ENCODE results near the gene KLK8.
"Not testable (repeated sequence)": the region's sequence is repeated elsewhere in the genome, so short reads cannot be mapped to it uniquely, and the experiment has no call there.

KLK8 gene

DNA sequence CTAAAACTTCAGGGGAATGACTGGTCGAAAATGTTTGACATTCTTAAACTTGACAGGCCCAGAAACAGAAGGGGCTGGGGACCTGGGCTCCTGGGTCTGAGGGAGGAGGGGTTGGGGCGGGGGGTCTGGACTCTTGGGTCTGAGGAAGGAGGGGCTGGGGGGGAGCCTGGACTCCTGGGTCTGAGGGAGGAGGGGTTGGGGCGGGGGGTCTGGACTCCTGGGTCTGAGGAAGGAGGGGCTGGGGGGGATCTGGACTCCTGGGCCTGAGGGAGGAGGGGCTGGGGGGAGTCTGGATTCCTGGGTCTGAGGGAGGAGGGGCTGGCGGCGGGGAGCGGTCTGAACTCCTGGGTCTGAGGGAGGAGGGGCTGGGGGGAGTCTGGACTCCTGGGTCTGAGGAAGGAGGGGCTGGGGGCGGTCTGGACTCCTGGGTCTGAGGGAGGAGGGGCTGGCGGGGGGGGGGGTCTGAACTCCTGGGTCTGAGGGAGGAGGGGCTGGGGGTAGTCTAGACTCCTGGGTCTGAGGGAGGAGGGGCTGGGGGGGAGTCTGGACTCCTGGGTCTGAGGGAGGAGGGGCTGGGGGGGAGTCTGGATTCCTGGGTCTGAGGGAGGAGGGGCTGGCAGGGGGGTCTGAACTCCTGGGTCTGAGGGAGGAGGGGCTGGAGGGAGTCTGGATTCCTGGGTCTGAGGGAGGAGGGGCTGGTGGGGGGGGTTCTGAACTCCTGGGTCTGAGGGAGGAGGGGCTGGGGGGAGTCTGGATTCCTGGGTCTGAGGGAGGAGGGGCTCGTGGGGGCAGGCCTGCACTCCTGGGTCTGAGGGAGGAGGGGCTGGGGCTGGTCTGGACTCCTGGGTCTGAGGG lies 26.5 kb downstream of the KLK8 start:
- TF ChIP-seq, protein P1, sequence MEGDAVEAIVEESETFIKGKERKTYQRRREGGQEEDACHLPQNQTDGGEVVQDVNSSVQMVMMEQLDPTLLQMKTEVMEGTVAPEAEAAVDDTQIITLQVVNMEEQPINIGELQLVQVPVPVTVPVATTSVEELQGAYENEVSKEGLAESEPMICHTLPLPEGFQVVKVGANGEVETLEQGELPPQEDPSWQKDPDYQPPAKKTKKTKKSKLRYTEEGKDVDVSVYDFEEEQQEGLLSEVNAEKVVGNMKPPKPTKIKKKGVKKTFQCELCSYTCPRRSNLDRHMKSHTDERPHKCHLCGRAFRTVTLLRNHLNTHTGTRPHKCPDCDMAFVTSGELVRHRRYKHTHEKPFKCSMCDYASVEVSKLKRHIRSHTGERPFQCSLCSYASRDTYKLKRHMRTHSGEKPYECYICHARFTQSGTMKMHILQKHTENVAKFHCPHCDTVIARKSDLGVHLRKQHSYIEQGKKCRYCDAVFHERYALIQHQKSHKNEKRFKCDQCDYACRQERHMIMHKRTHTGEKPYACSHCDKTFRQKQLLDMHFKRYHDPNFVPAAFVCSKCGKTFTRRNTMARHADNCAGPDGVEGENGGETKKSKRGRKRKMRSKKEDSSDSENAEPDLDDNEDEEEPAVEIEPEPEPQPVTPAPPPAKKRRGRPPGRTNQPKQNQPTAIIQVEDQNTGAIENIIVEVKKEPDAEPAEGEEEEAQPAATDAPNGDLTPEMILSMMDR (IDR thresholded peaks at IDR 0.05; ENCODE audit: control extremely low read depth, extremely low read depth, low read depth, missing control alignments): no peak
- POLR2A ChIA-PET: no interaction called here
- CTCF ChIA-PET: no interaction called here
- no peak for DNase-seq (ENCODE audit: extremely low spot score)

DNA sequence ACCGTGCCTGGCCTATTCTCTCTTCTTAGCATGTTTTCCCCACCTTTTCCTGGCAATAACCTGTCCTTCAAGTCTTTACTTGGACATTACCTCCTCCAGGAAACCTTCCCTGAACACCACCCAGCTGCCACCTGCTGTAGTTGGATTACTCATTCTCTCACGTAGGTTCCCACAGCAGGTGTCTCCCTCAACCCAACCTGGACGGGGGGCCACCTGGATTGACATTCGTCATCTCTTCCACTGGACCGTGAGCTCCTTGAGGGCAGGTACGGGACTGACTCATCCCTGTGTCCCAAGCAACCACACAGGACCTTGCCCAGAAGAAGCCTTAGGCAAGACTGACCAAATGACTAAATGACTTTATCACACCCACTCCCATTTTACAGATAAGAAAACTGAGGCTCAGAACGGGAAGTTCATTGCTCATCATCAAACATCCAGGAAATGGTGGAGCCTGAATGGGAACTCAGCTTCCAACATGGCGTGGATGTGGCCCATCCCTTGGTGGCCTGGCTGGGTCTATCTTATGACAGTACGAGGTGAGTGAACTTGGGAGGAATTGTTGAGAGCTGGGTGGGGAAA lies 28.5 kb downstream of the KLK8 start:
- ChIA-PET CTCF (no interaction called here), POLR2A (no interaction called here)
- DNase-seq (ENCODE audit: extremely low spot score): no peak
- TF ChIP-seq, protein P1 (IDR thresholded peaks at IDR 0.05; ENCODE audit: control extremely low read depth, extremely low read depth, low read depth, missing control alignments): no peak

DNA sequence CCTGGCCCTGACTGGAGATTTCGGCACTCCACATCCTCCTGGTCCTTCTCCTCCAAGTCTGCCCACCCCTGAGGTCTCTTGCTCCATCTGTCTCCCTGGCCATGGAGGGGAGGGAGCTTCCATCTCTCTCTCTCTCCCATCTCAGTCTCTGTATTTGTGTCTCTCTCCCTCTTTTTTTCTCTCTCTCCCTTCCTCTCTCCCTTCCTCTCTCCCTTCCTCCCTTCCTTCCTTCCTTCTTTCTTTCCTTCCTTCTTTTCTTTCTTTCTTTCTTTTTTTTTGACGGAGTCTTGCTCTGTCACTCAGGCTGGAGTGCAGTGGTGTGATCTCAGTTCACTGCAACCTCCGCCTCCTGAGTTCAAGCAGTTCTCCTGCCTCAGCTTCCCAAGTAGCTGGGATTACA lies 31.6 kb downstream of the KLK8 start:
- CTCF ChIA-PET; POLR2A ChIA-PET; DNase-seq (ENCODE audit: extremely low spot score): not testable (repeated sequence)

DNA sequence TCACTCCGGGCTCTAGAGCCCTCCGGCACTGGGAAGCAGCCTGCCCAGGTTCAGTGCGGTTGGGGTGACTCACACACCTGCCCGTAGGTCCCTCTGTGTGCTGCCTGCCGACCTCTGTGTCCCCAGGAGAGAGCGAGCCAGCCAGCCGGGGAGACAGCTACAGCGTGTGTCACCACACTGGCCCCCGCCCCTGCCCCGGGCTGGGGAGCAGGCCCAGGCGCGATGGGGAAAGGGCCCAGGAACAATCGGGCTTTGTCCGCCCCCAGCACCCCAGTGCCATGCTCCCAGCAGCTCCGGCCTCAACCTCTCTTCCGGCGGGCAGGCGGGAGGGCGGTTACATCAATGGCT lies 32.0 kb downstream of the KLK8 start, which contains the start of gene KLK6:
KLK6 (minus strand) TSS at position 179 of the 348 bp plus-strand sequence. CDS start 1,487 bp downstream, outside the sequence.
- no peak for DNase-seq (ENCODE audit: extremely low spot score)
- POLR2A ChIA-PET: no interaction called here
- TF ChIP-seq, protein P1 (IDR thresholded peaks at IDR 0.05; ENCODE audit: control extremely low read depth, extremely low read depth, low read depth, missing control alignments): no peak
- CTCF ChIA-PET: no interaction called here

DNA sequence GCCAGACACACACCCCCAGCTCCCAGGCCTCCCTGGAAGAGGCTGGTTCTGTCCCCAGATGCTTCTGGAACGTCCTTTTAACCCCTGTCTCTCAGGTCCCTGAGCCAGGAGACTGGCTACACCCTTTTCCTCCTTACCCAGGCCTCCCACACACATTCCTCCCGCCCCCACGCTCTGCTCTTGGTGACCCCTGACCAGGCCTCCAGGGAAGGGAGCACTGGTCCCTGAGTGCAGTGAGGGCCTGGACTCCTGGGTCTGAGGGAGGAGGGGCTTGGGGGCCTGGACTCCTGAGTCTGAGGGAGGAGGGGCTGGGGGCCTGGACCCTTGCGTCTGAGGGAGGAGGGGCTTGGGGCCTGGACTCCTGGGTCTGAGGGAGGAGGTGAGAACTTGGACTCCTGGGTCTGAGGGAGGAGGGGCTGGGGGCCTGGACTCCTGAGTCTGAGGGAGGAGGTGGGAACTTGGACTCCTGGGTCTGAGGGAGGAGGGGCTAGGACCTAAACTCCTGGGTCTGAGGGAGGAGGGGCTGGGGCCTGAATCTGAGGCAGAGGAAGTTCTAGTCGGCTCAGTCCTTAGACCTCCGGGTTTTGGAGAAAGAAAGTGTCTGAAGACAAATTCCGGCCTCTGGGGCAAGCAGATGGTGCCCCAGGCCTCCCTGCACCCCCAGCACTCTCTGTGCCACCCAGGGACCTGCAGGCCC lies 32.5 kb downstream of the KLK8 start:
- CTCF ChIA-PET: no interaction called here
- POLR2A ChIA-PET: no interaction called here
- no peak for DNase-seq (ENCODE audit: extremely low spot score)
- TF ChIP-seq, protein P1 (IDR thresholded peaks at IDR 0.05; ENCODE audit: control extremely low read depth, extremely low read depth, low read depth, missing control alignments): no peak

DNA sequence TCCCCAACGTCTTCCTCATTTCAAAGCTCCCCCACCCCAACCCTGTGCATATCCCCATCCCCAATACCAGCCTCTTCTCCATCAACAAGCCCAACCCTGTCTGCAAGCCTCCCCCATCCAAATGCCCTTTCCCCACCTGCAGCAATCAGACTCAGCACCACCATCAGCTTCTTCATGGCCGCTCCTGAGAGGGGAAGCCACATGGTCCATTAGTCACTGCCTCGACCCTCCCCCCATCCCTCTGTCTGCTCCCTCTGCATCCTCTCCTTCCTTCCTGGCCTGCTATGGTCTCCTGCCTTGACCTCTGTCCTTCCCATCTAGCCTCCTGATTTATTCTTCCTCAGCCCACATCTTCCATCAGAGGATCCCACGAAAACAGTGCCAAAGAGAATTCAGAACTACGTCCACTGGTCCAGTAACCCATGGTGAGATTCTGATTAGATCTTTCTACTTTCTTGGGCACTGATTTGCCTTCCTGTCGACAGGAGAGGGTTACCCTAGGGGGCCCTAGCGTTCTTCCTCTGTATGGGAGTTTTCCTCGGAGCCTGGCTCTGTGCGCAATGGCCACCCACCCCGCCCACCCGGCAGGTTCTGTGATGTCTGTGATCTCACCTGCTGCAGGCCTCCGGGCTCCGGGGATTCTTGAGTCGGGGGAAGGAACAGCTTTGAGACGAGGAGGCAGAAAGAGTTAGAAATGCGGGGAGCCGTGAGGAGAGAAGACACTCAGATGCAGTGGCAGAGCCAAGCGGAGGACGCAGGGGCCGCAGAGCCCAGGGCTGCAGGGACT lies 33.3 kb downstream of the KLK8 start:
- ChIA-PET POLR2A (no interaction called here), CTCF (no interaction called here)
- no peak for DNase-seq (ENCODE audit: extremely low spot score)
- TF ChIP-seq, protein P1 (IDR thresholded peaks at IDR 0.05; ENCODE audit: control extremely low read depth, extremely low read depth, low read depth, missing control alignments): no peak
